ENCODE data around the gene GABBR2.

GABBR2 gene

GRCh38 chr9:98328770-98329169, 380.0 kb downstream of the GABBR2 start:
- FAIRE-seq: no peak
- DNase-seq (ENCODE audit: insufficient read length, low spot score): no peak
- no peak for TF ChIP-seq CTCF (IDR thresholded peaks at IDR 0.05; ENCODE audit: insufficient read depth, missing control alignments)

- no peak for TF ChIP-seq CTCF (IDR thresholded peaks at IDR 0.05; ENCODE audit: insufficient read depth, missing control alignments)
- DNase-seq (ENCODE audit: insufficient read length, low spot score) (no peak), FAIRE-seq (no peak)
These were observed 380.6 kb downstream of the GABBR2 start for GRCh38 chr9:98328141-98328540.

GRCh38 chr9:98327249-98327561, 381.5 kb downstream of the GABBR2 start:
- FAIRE-seq: no peak
- no peak for DNase-seq (ENCODE audit: insufficient read length, low spot score)
- no peak for TF ChIP-seq CTCF (IDR thresholded peaks at IDR 0.05; ENCODE audit: insufficient read depth, missing control alignments)

GRCh38 chr9:98326459-98327248, 382.1 kb downstream of the GABBR2 start:
- TF ChIP-seq CTCF (IDR thresholded peaks at IDR 0.05; ENCODE audit: insufficient read depth, missing control alignments): no peak
- DNase-seq (ENCODE audit: insufficient read length, low spot score): no peak
- no peak for FAIRE-seq

- FAIRE-seq (no peak), DNase-seq (ENCODE audit: insufficient read length, low spot score) (no peak)
- TF ChIP-seq CTCF (IDR thresholded peaks at IDR 0.05; ENCODE audit: insufficient read depth, missing control alignments): no peak
These were observed 383.9 kb downstream of the GABBR2 start for GRCh38 chr9:98324801-98325200.

- no peak for DNase-seq (ENCODE audit: insufficient read length, low spot score)
- FAIRE-seq: no peak
- TF ChIP-seq CTCF (IDR thresholded peaks at IDR 0.05; ENCODE audit: insufficient read depth, missing control alignments): no peak
These were observed 385.0 kb downstream of the GABBR2 start for GRCh38 chr9:98323831-98324135.

GRCh38 chr9:98323051-98323830, 385.5 kb downstream of the GABBR2 start:
- no peak for TF ChIP-seq CTCF (IDR thresholded peaks at IDR 0.05; ENCODE audit: insufficient read depth, missing control alignments)
- no peak for DNase-seq (ENCODE audit: insufficient read length, low spot score)
- no peak for FAIRE-seq

All from D721Med (cell line).